DMS 273 (cell line): ENCODE measurements around the gene C14orf119.

Experiments used
- DNase-seq: peaks from one replicate; lab custom pipeline; 2025; ENCODE audit not compliant: unreplicated experiment; lab: John Stamatoyannopoulos, UW

C14orf119 gene

GRCh38 chr14:23060536-23061260 is 34.6 kb upstream of the C14orf119 start:
- no peak for DNase-seq

- no peak for DNase-seq
Observed at GRCh38 chr14:23062002-23062401, 33.3 kb upstream of the C14orf119 start.

- no peak for DNase-seq
Observed at GRCh38 chr14:23063601-23064000, 31.7 kb upstream of the C14orf119 start.

GRCh38 chr14:23066368-23066767 is 28.9 kb upstream of the C14orf119 start:
- DNase-seq: no peak

GRCh38 chr14:23066855-23067744 is 28.2 kb upstream of the C14orf119 start:
- DNase-seq: no peak

- DNase-seq: no peak
Observed at GRCh38 chr14:23067847-23068788, 27.2 kb upstream of the C14orf119 start.

GRCh38 chr14:23068789-23069412 is 26.4 kb upstream of the C14orf119 start:
- DNase-seq: no peak

GRCh38 chr14:23069413-23069806 is 25.9 kb upstream of the C14orf119 start:
- DNase-seq: no peak

GRCh38 chr14:23070262-23071129 is 24.8 kb upstream of the C14orf119 start:
- no peak for DNase-seq

- DNase-seq: no peak
Observed at GRCh38 chr14:23071244-23071920, 23.9 kb upstream of the C14orf119 start.

- DNase-seq: no peak
Observed at GRCh38 chr14:23071921-23072539, 23.3 kb upstream of the C14orf119 start.

- no peak for DNase-seq
Observed at GRCh38 chr14:23074906-23075305, 20.4 kb upstream of the C14orf119 start.

GRCh38 chr14:23076785-23077408 is 18.4 kb upstream of the C14orf119 start:
- no peak for DNase-seq

- no peak for DNase-seq
Observed at GRCh38 chr14:23077962-23078361, 17.3 kb upstream of the C14orf119 start.

- DNase-seq: no peak
Observed at GRCh38 chr14:23078692-23079116, 16.6 kb upstream of the C14orf119 start.

GRCh38 chr14:23079716-23080115 is 15.6 kb upstream of the C14orf119 start:
- DNase-seq: no peak

GRCh38 chr14:23080474-23080873 is 14.8 kb upstream of the C14orf119 start:
- no peak for DNase-seq

- DNase-seq: no peak
Observed at GRCh38 chr14:23085458-23085857, 9.8 kb upstream of the C14orf119 start.
